B cell (primary cell): ENCODE measurements around the gene CCNYL1. TPM values are rescaled to one million over a fixed set of nuclear protein-coding genes. Genes with fewer than 3 reads are reported as not detected.

ENCODE experiments used
- ATAC-seq: fragments of 200-7000 bp; cut with Tn5 transposase; one replicate; pipeline ENCODE4 v1.10.0; 2021; ENCODE audit warnings: low read depth, mild to moderate bottlenecking, moderate number of reproducible peaks, moderate library complexity
- CTCF ChIA-PET: fragments of 350-600 bp; sonication (Branson Sonifier 250); formaldehyde crosslinking; loops from one replicate; lab custom pipeline; 2021; ENCODE audit warnings: antibody characterized with exemption, inconsistent platforms; lab: Charles Lee
- POLR2A ChIA-PET: fragments of 350-600 bp; sonication (Branson Sonifier 250); formaldehyde crosslinking; loops from one replicate; lab custom pipeline; 2021; ENCODE audit warnings: antibody characterized with exemption; lab: Charles Lee
- DNase-seq: peaks from one replicate; pipeline ENCODE4 v3.0.0; 2013
- H2AFZ ChIP-seq: 2 replicates; pipeline ENCODE4 v1.6.1; 2012; ENCODE audit warnings: mild to moderate bottlenecking, low read depth, low read length; ENCODE audit not compliant: insufficient read depth, poor library complexity, severe bottlenecking
- H3K27ac ChIP-seq, 2 donors: 1 replicate in 1 of 2; 2 replicates in 1 of 2; pipeline ENCODE4 v1.5.1; 2012 to 2013; ENCODE audit warnings: low read length in 2 of 2, mild to moderate bottlenecking in 2 of 2, moderate library complexity in 1 of 2
- H3K27me3 ChIP-seq, 4 experiments: fragments of 200-600 bp in 1 of 4; sonication (generic) in 1 of 4; replicated peaks in 1 of 4; 1 replicate in 2 of 4; 2 replicates in 2 of 4; pipeline versions ENCODE4 v1.6.1 to v1.7.0; 2013 to 2016; ENCODE audit warnings: low read length in 3 of 4, mild to moderate bottlenecking in 2 of 4, mixed read lengths in 1 of 4, moderate library complexity in 1 of 4; ENCODE audit not compliant: insufficient read depth in 4 of 4, control insufficient read depth in 3 of 4; ENCODE audit errors: control extremely low read depth in 1 of 4
- H3K36me3 ChIP-seq, 2 experiments: replicated peaks in 1 of 2; 1 replicate in 1 of 2; 2 replicates in 1 of 2; pipeline versions ENCODE4 v1.6.1 to v1.7.1; 2013; ENCODE audit warnings: low read length in 1 of 2; ENCODE audit not compliant: insufficient read depth in 2 of 2, control insufficient read depth in 1 of 2; ENCODE audit errors: control extremely low read depth in 1 of 2, extremely low read depth in 1 of 2
- H3K4me1 ChIP-seq, 2 donors: fragments of 200-600 bp in 1 of 2; sonication (generic) in 1 of 2; 1 replicate in 1 of 2; 2 replicates in 1 of 2; pipeline versions ENCODE4 v1.5.1 to v1.6.1; 2013 to 2017; ENCODE audit warnings: low read length in 2 of 2; ENCODE audit not compliant: control insufficient read depth in 2 of 2, insufficient read depth in 2 of 2
- H3K4me2 ChIP-seq: replicated peaks from 2 replicates; pipeline ENCODE3; 2012; ENCODE audit warnings: mild to moderate bottlenecking, low read depth, low read length; ENCODE audit not compliant: poor library complexity, severe bottlenecking
- H3K4me3 ChIP-seq, 5 experiments: fragments of 200-600 bp in 1 of 5; sonication (generic) in 1 of 5; 1 replicate in 3 of 5; 2 replicates in 2 of 5; pipeline versions ENCODE4 v1.5.1 to v1.7.0; 2011 to 2016; ENCODE audit warnings: low read length in 4 of 5, mild to moderate bottlenecking in 4 of 5, low read depth in 2 of 5, control low read depth in 1 of 5, moderate library complexity in 1 of 5; ENCODE audit not compliant: insufficient read depth in 1 of 5; ENCODE audit errors: control extremely low read depth in 1 of 5, extremely low read depth in 1 of 5
- H3K79me2 ChIP-seq: fragments of 200-600 bp; sonication (generic); one replicate; pipeline ENCODE4 v1.6.0; 2016; ENCODE audit warnings: low read length; ENCODE audit not compliant: control insufficient read depth, insufficient read depth
- H3K9ac ChIP-seq: fragments of 200-600 bp; sonication (generic); 2 replicates; pipeline ENCODE4 v1.6.1; 2017; ENCODE audit warnings: mild to moderate bottlenecking, low read length, moderate library complexity
- H3K9me3 ChIP-seq, 3 donors: one replicate each; pipeline versions ENCODE4 v1.6.1 to v1.7.1; 2013; ENCODE audit warnings: low read length in 2 of 3; ENCODE audit not compliant: control insufficient read depth in 2 of 3, insufficient read depth in 1 of 3; ENCODE audit errors: control extremely low read depth in 1 of 3
- H4K20me1 ChIP-seq: 2 replicates; pipeline ENCODE4 v1.6.0; 2012; ENCODE audit warnings: mild to moderate bottlenecking, low read length; ENCODE audit not compliant: insufficient read depth, control insufficient read depth, poor library complexity, severe bottlenecking
- H3K27ac Mint-ChIP-seq: one replicate; pipeline ENCODE4 v1.8.0; 2021; ENCODE audit warnings: mixed read lengths
- H3K27me3 Mint-ChIP-seq: one replicate; pipeline ENCODE4 v1.8.0; 2021; ENCODE audit warnings: mixed read lengths
- H3K4me1 Mint-ChIP-seq: one replicate; pipeline ENCODE4 v1.8.0; 2021; ENCODE audit warnings: mixed read lengths
- H3K4me3 Mint-ChIP-seq: one replicate; pipeline ENCODE4 v1.8.0; 2021; ENCODE audit warnings: mixed read lengths
- H3K9me3 Mint-ChIP-seq: one replicate; pipeline ENCODE4 v1.8.0; 2022; ENCODE audit warnings: mixed read lengths; ENCODE audit not compliant: insufficient read depth
- EZH2 ChIP-seq: IDR thresholded peaks from 2 replicates; pipeline ENCODE4 v1.6.1; 2012; ENCODE audit warnings: borderline replicate concordance, low read depth, mild to moderate bottlenecking, moderate library complexity, low read length; ENCODE audit not compliant: insufficient read depth, poor library complexity, severe bottlenecking
- WGBS: methylation state at CpG from one replicate; pipeline ENCODE4 v1.1.5; 2013; ENCODE audit warnings: missing lambda C conversion rate; ENCODE audit not compliant: insufficient coverage; 5-methylcytosine and 5-hydroxymethylcytosine counted together
- intact Hi-C: fragments of 100-400 bp; cut with micrococcal nuclease; formaldehyde crosslinking; loops from one replicate; pipeline ENCODE4 v1.10.0; 2022
- polyA plus RNA-seq: library from polyadenylated mRNA; depleted of rRNA; stranded (reverse); fragments of >200 nt; gene quantifications from 2 replicates; pipeline ENCODE4 v1.2.3, GENCODE V29; 2012
- total RNA-seq, 2 donors: library from RNA; stranded (reverse); fragments of 120-200 nt in 1 of 2; gene quantifications; 1 replicate in 1 of 2; 2 replicates in 1 of 2; pipeline versions ENCODE4 v1.2.3 to v1.2.4, GENCODE V29; 2013 to 2022
- TF ChIP-seq, protein P1 (sequence below): fragments of 200-600 bp; IDR thresholded peaks from one replicate; pipeline ENCODE4 v1.8.0; 2022; ENCODE audit warnings: antibody characterized with exemption, mild to moderate bottlenecking

The CCNYL1 gene
- total and polyA plus RNA-seq, 2 donors (not counting 1 experiment from before 2014, with no cell fraction given): 8.6 to 14.2 TPM

DNA sequence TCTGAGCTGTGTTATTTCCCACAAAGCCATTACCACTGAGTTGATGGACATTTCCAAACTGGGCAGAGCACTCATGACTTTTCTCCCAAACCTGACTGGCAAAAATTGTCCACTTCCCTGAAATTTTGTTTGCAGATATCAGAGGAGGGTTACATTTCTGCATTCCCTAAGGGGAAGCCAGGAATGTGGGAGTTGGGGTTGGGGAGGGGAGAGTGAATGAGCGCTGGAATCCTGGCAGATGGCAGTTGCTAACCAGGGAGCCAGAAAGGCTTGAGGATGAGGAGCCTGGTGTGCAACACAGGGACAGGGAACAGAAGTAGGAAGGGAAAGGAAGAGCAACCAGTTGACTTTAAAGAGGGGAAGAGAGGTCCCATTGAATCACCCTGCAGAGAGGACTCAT lies 14.0 kb upstream of the CCNYL1 start:
- Histone ChIP-seq H3K4me2 (no peak overlapping the region), H3K4me3 (no peak overlapping the region), H3K79me2 (no peaks in the 10 kb centered on the region), H3K27ac (no peak overlapping the region), H3K27me3 (peaks cover 0 to 2% (median 0%) of the 10 kb centered on the region in 4 experiments), H3K9me3 (no peaks in the 10 kb centered on the region), H3K9ac (no peak overlapping the region), H3K4me1 (peaks cover under 1 to 4% of the 10 kb centered on the region in 2 donors), H4K20me1 (no peaks in the 10 kb centered on the region), H3K36me3 (no peaks in the 10 kb centered on the region), H2AFZ (no peak overlapping the region)
- ChIA-PET CTCF (no interaction called here), POLR2A (no interaction called here)
- no peak overlapping the region for H3K4me3 Mint-ChIP-seq
- WGBS: 94% methylated on average over 1 of the region's 1 CpG
- peaks cover under 1% of the 10 kb centered on the region for H3K4me1 Mint-ChIP-seq
- intact Hi-C loops: no loop called here
- DNase-seq: no peak
- H3K9me3 Mint-ChIP-seq: no peaks in the 10 kb centered on the region
- no peak for ATAC-seq
- no peak overlapping the region for H3K27ac Mint-ChIP-seq
- no peak for TF ChIP-seq EZH2
- TF ChIP-seq, protein P1, sequence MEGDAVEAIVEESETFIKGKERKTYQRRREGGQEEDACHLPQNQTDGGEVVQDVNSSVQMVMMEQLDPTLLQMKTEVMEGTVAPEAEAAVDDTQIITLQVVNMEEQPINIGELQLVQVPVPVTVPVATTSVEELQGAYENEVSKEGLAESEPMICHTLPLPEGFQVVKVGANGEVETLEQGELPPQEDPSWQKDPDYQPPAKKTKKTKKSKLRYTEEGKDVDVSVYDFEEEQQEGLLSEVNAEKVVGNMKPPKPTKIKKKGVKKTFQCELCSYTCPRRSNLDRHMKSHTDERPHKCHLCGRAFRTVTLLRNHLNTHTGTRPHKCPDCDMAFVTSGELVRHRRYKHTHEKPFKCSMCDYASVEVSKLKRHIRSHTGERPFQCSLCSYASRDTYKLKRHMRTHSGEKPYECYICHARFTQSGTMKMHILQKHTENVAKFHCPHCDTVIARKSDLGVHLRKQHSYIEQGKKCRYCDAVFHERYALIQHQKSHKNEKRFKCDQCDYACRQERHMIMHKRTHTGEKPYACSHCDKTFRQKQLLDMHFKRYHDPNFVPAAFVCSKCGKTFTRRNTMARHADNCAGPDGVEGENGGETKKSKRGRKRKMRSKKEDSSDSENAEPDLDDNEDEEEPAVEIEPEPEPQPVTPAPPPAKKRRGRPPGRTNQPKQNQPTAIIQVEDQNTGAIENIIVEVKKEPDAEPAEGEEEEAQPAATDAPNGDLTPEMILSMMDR: no peak
- no peaks in the 10 kb centered on the region for H3K27me3 Mint-ChIP-seq

DNA sequence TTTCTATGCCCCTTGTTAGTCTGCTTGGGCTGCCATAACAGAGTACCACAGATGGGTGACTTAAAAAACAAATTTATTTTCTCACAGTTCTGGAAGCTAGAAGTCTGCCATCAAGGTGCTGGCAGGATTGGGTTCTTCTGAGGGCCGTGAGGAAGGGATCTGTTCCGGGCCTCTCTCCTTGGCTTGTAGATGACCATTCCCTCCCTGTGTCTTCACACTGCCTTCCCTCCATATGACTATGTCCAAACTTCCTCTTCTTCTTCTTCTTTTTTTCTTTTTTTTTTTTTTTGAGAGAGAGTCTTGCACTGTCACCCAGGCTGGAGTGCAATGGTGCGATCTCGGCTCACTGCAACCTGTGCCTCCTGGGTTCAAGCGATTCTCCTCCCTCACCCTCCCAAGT lies 13.1 kb upstream of the CCNYL1 start:
- no peak for TF ChIP-seq EZH2
- TF ChIP-seq, protein P1: no peak
- no peaks in the 10 kb centered on the region for H3K79me2 ChIP-seq
- H3K4me1 ChIP-seq: no peaks in the 10 kb centered on the region
- H3K4me3 ChIP-seq: no peak overlapping the region
- no peaks in the 10 kb centered on the region for H3K9me3 ChIP-seq
- POLR2A ChIA-PET: no interaction called here
- no peaks in the 10 kb centered on the region for H4K20me1 ChIP-seq
- Mint-ChIP-seq H3K4me3 (no peak overlapping the region), H3K27ac (no peak overlapping the region), H3K27me3 (no peaks in the 10 kb centered on the region), H3K4me1 (no peaks in the 10 kb centered on the region), H3K9me3 (no peaks in the 10 kb centered on the region)
- no peak overlapping the region for H3K27ac ChIP-seq
- H2AFZ ChIP-seq: no peak overlapping the region
- no peak overlapping the region for H3K9ac ChIP-seq
- H3K4me2 ChIP-seq: no peak overlapping the region
- DNase-seq (no peak), ATAC-seq (no peak)
- intact Hi-C loops: no loop called here
- H3K36me3 ChIP-seq: no peaks in the 10 kb centered on the region
- CTCF ChIA-PET: no interaction called here
- peaks cover 0 to 2% (median 0%) of the 10 kb centered on the region in 4 experiments for H3K27me3 ChIP-seq
- WGBS: 100% methylated on average over 3 of the region's 5 CpGs
